ENCODE data around the gene RGS16. TPM values are rescaled to one million over a fixed set of nuclear protein-coding genes. Genes with fewer than 3 reads are reported as not detected.

The RGS16 gene
- total and polyA plus RNA-seq, 9 of the 15 experiments (the other 6 are each of a cell fraction or from before 2014, with no cell fraction given): 0.07 to 0.55 (median 0.36) TPM

DNA sequence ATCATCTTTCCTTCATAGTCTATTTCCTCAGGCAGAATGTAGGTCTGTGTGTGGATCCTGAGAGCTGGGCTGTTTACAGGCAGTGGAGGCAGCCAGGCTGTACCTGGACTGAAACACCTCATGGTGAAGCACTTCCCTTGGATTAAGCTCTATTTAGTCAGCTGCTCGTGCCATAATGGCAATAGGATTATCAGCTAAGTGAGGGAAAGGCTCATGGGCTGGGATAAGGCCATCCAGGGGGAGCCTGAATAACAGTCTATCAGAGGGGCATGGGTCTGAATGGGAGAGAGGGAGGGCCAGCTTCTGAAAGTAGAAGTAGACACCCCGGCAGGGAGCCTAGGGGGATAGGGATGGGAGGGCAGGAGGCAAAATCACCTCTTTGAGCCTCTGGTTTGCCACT is 23.5 kb downstream of the RGS16 start:
- no TSS peak for BruUV-seq (replicated peaks)
- CTCF ChIA-PET (ENCODE audit: low intra/inter-chr PET ratio): interaction anchor here (0.5 kb wide), 1 partner anchor 177 kb away, joined by 4 read pairs; no protein-coding TSS in a partner anchor
- FAIRE-seq (no peak), DNase-seq (ENCODE audit: extremely low read depth in 1 of 4, low spot score in 3 of 4) (no peak), ATAC-seq (no peak)
- Histone ChIP-seq H3K27ac (ENCODE audit: extremely low read depth, low read depth, low read length) (no peak overlapping the region), H3K9me3 (replicated peaks; ENCODE audit: control insufficient read depth, insufficient read depth, low read depth, low read length) (no peaks in the 10 kb centered on the region), H3K4me3 (no peak overlapping the region), H3K27me3 (ENCODE audit: control insufficient read depth in 2 of 2, insufficient read depth in 2 of 2, low read length in 2 of 2) (no peaks in the 10 kb centered on the region), H3K79me2 (ENCODE audit: control insufficient read depth, insufficient read depth, low read length) (no peaks in the 10 kb centered on the region), H3K9me1 (ENCODE audit: control insufficient read depth, insufficient read depth, low read length) (no peaks in the 10 kb centered on the region), H3K4me2 (ENCODE audit: insufficient read depth, low read length) (no peak overlapping the region), H2AFZ (ENCODE audit: low read depth, low read length) (no peak overlapping the region), H4K20me1 (replicated peaks; ENCODE audit: control insufficient read depth, insufficient read depth, low read length) (no peaks in the 10 kb centered on the region), H3K4me1 (replicated peaks in 1 of 2; ENCODE audit: control insufficient read depth in 2 of 2, insufficient read depth in 2 of 2, low read length in 2 of 2) (peaks cover 0 to 22% of the 10 kb centered on the region in 2 experiments; a peak in 4 of 5 replicates), H3K9ac (ENCODE audit: insufficient read depth in 1 of 2, low read depth in 2 of 2, low read length in 2 of 2) (no peak overlapping the region), H3K36me3 (ENCODE audit: control insufficient read depth, insufficient read depth, low read length) (peaks cover 26% of the 10 kb centered on the region; the same call in 2 of the 3 replicates)
- WGBS (ENCODE audit: insufficient coverage, low coverage, missing lambda C conversion rate): 68% methylated on average over 2 of the region's 2 CpGs
- POLR2A ChIA-PET: interaction anchor here (1.2 kb wide), 2 partner anchors 8 to 9 kb away, joined by 3 read pairs; partner anchors contain the start of gene RNASEL
- intact Hi-C loops (cut with micrococcal nuclease) (loop anchor here (10.0 kb wide), 1 partner anchor 276 kb away; no protein-coding TSS in a partner anchor), in situ Hi-C loops (cut with MboI) (loop anchor here (10.0 kb wide), 1 partner anchor 276 kb away; no protein-coding TSS in a partner anchor)
- TF ChIP-seq PBX2 (CRISPR knock-in tag; IDR thresholded peaks at IDR 0.05; ENCODE audit: low read depth): no peak
- no peak for TF ChIP-seq PBX2 (tag; conservative IDR thresholded peaks at IDR 0.05; ENCODE audit: low read depth)
- no peak for TF ChIP-seq ZNF778 (CRISPR knock-in tag; IDR thresholded peaks at IDR 0.05)
- TF ChIP-seq LCOR (CRISPR knock-in tag; IDR thresholded peaks at IDR 0.05): no peak
- TF ChIP-seq NR3C1 (CRISPR knock-in tag; IDR thresholded peaks at IDR 0.05): no peak
- no peak for TF ChIP-seq GABPB1 (CRISPR knock-in tag; IDR thresholded peaks at IDR 0.05)
- TF ChIP-seq, protein P1, sequence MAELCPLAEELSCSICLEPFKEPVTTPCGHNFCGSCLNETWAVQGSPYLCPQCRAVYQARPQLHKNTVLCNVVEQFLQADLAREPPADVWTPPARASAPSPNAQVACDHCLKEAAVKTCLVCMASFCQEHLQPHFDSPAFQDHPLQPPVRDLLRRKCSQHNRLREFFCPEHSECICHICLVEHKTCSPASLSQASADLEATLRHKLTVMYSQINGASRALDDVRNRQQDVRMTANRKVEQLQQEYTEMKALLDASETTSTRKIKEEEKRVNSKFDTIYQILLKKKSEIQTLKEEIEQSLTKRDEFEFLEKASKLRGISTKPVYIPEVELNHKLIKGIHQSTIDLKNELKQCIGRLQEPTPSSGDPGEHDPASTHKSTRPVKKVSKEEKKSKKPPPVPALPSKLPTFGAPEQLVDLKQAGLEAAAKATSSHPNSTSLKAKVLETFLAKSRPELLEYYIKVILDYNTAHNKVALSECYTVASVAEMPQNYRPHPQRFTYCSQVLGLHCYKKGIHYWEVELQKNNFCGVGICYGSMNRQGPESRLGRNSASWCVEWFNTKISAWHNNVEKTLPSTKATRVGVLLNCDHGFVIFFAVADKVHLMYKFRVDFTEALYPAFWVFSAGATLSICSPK (IDR thresholded peaks at IDR 0.05; ENCODE audit: borderline replicate concordance): no peak
- no peak for TF ChIP-seq ZNF695 (CRISPR knock-in tag; IDR thresholded peaks at IDR 0.05)
- TF ChIP-seq ZNF407 (IDR thresholded peaks at IDR 0.05; ENCODE audit: low read depth): no peak
- TF ChIP-seq HNRNPL (IDR thresholded peaks at IDR 0.05; ENCODE audit: low read depth, low read length): no peak

Data from K562 (cell line).